ENCODE results near the gene PLCH1.
A peak's percentile ranks its signal among the peaks of the same experiment; 100 is the strongest.

Gene PLCH1

DNA sequence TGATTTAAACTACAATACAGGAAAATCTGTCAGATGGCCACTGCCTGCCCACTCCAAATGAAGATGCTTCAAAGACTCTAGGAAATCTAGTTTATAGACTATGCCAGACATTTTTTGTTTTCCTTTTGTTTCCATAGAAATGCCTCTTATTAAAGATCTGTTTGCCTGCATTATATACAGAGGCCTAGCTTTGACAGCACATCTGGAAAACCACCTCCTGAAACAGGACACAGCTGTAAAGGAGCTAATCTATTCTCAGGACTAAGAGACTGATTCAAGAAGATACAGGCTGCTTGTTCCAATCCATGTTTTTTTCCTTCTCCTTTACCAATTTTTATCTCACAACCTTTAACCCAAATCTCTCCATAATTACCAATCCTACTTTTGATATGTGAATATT lies 376.1 kb downstream of the PLCH1 start:
- DNase-seq: no peak

DNA sequence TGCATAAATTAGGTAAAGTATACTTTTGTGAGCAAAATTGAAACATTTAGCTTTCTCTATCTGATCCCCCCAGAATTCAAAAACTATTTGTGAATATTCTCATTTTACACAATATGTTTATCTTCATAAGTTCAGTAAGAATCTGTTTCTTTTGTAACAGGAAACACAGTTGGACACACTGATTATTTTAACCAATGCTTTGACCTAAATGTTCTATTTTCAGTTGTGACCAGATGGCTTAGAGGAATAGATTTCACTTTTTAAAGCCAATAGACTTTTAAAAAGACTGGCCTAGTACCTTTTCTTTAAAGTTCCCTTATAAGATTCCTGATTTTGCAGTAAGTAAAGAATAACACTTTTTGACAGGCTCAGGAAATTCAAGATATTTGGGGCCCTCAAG lies 377.4 kb downstream of the PLCH1 start:
- no peak for DNase-seq

DNA sequence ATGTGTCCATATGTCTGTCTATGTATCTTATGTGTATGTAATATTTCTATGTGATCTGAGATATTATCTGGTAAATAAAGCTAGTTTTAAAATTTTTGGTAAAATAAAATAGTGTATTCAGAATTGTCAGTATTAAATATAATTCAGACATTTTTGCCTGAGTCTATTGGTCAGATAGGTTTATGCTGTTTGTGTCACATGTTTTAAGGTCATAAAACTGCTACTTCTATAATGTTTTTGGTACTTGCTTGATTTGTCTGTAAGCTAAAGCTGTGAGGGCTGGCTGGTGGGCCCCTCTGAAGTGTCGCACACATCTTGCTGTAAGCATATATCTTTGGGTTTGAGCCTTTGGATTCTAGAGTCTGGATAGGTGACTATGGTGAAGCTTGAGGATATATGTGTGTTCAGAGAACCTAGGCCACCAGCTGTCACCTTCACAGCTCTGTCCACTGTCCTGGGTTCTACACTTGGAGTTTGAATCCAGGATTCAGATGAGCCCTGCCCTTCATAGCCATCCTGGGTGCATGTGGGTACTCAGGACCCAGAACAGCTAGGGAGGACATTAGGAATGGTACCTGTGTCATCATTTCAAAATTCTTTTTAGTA lies 379.6 kb downstream of the PLCH1 start:
- no peak for DNase-seq

- DNase-seq: no peak
Measured at GRCh38 chr3:155364492-155364891, 380.4 kb downstream of the PLCH1 start.

GRCh38 chr3:155363690-155364070 lies 381.2 kb downstream of the PLCH1 start:
- DNase-seq: no peak

DNA sequence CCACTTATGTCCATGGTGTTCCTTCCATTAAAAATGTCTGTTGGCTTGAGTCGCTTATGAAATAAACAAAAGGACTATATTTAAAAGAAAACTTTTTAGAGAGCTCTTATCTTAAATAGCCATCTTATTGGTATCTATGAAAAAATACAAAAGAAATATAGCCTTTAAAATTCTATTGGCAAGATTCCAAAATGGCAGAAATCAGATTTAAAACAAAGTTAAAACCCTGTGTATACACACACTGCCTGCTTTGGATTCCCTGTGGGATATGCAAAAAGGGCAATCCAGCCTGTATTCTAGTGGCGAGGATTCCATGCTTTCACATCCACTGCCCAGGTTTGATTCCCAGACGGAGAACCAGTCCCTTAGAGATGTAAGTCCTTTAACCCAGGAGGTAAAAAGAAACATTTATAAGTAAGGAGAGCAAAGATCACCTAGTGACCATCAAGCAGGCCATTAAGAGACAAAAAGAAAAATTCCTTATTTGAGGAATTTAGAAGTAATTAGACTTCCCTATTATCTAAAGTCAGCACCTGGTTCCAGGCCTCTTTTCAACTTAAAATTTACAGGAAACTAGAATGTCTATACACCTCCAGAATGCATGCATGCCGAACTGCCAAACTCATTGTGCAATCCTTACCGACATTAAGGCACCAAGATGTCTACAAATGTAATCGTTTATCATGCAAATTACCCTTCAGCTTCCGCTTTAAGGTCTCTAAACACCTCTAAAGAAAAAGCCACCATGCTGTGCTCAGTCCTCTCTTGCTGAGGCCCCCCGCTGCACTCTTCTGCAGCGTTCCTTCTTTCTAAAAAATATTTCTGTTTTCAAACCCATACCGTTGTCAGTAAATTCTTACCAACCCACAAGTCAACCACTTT lies 381.8 kb downstream of the PLCH1 start:
- peak; percentile 17 for DNase-seq

GRCh38 chr3:155360281-155360680 lies 384.6 kb downstream of the PLCH1 start:
- DNase-seq: no peak

DNA sequence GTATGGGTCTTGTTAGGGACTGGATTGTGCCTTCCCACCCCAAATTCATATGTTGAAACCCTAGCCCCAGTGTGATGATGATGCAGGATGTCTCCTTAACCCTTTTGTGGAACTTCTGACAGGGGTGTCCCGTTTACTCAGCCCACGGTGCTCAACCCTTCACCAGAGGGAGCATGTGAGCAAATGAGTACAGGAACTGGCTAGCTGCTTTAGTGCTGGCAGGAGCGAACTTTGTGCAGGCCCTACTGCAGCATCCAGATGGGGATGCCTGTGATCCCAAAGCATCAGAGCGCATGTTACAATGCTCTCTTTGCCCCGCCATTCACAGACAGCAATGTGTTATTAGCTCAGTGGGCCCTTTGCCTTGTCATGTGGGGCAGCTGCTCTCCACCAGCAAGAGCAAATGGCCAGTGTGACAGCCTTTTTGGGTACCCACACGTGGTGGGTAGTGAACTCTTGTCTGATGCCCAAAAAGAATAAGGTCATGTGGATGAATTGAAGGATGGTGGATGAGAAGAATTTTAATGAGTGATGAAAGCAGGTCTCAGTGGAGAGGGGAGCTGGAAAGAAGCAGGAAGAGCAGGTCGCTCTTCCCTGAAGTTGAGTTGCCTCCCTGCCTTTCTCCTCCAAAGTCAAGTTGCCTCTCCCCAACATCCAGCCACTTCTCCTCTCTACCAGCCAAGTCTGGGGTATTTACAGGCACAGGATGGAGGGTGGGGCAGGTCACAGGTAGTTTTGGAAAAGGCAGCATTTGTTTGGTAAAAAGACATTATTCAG lies 388.1 kb downstream of the PLCH1 start:
- no peak for DNase-seq

- no peak for DNase-seq
Measured at GRCh38 chr3:155354658-155355057, 390.2 kb downstream of the PLCH1 start.

GRCh38 chr3:155352900-155353490 lies 391.9 kb downstream of the PLCH1 start:
- DNase-seq: no peak

DNA sequence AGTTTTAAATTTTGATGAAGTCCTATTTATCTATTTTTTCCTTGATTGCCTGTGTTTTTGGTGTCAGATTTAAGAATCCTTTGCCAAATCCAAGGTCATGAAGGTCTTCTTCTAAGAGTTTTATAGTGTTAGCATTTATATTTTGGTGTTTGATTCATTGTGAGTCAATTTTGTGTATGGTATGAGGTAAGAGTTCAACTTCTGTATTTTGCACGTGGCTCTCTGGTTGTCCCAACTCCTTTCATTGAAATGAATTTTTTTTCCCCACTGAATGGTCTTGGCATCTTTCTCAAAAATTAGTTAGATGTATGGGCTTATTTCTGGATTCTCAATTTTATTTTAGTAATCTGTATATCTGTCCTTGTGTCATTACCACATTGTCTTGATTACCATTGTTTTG lies 394.3 kb downstream of the PLCH1 start:
- no peak for DNase-seq

DNA sequence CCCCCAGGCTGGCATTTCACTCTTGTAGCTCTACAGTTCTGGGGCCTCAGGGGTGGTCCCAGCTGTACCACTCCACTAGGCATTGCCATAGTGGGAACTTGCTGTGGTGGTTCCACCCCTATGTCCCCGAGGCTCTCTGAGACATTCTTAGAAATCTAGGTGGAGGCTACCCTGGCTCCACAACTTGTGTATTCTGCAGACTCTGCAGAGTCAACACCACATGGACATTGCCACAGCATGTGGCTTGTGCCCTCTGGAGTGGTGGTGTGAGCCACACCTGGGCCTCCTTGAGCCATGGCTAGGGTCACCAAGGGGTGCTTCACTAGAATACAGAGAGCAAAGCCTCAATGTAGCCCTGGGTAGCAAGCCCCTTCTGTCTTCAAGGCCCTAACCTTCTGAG lies 397.0 kb downstream of the PLCH1 start:
- DNase-seq: no peak

GRCh38 chr3:155342344-155342743 lies 402.5 kb downstream of the PLCH1 start:
- no peak for DNase-seq

GRCh38 chr3:155339052-155339451 lies 405.8 kb downstream of the PLCH1 start:
- DNase-seq: no peak

- DNase-seq: no peak
Measured at GRCh38 chr3:155335724-155336354, 409.0 kb downstream of the PLCH1 start.

DNA sequence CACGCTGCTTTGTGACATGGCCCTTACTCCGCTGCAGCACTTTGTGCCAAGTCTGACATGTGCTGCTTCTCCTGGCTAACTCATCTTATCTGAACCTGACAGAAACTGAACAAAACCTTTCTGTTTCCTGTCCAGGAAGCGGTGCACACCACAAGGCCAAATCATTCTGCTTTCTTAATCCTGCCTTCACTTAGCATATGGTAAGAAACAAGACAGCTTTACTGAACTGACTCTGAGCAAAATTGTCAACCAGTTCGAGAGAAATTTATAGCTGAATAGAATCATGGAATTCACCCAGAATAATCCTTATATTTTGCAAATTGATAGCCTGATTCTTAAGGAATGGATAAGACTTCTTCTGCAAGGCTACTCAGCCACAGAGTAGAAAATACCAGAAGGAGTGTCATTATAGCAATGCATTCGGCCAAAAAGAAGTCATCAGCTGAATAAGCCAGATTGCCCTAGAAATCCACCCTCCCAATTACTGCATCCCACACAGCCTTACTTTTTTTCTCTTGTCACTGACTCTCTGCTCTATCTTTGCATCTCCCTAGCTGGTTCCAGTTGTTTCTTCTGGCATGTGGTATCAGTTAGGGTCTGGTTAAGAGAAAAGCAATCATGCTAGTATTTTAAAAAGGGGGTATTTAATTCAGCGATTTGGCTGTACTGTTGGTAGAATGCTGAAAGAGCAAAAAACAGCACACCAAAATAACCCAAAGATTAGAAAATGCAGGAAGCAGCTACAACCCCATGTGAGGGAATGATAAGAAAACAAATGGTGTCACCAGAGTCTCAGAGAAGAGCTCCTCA lies 409.8 kb downstream of the PLCH1 start:
- no peak for DNase-seq

GRCh38 chr3:155334215-155334913 lies 410.5 kb downstream of the PLCH1 start:
- no peak for DNase-seq

- DNase-seq: no peak
Measured at GRCh38 chr3:155332716-155333115, 412.2 kb downstream of the PLCH1 start.

GRCh38 chr3:155331078-155331477 lies 413.8 kb downstream of the PLCH1 start:
- DNase-seq: no peak

DNA sequence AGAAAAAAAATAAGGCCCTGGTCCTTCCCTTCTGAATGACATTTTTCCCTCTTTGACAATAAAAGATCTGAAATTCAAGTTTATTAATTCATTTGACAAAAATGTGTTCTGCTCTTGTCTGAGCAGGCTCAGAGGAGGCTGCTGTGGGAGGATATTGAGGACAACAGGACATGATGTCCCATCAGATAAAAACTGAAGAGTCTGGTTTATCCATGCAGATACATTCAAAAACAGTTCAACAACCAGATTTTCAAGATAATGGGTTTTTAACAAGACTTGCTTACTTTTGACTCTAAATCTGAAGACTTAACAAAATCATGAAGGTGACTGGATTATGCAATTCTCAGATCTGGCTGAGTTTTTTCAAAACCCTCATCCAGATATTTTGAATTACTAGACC lies 414.5 kb downstream of the PLCH1 start:
- DNase-seq: no peak

- no peak for DNase-seq
Measured at GRCh38 chr3:155329513-155330048, 415.3 kb downstream of the PLCH1 start.
